GM19238 (cell line): ENCODE results near the gene MS4A18.
A peak's percentile ranks its signal among the peaks of the same experiment; 100 is the strongest.
"Not testable (repeated sequence)": the region's sequence is repeated elsewhere in the genome, so short reads cannot be mapped to it uniquely, and the experiment has no call there.

Source experiments
- DNase-seq: peaks from one replicate; pipeline ENCODE4 v3.0.0; 2011; ENCODE audit warnings: low spot score; ENCODE audit not compliant: insufficient read length

The MS4A18 gene

DNA sequence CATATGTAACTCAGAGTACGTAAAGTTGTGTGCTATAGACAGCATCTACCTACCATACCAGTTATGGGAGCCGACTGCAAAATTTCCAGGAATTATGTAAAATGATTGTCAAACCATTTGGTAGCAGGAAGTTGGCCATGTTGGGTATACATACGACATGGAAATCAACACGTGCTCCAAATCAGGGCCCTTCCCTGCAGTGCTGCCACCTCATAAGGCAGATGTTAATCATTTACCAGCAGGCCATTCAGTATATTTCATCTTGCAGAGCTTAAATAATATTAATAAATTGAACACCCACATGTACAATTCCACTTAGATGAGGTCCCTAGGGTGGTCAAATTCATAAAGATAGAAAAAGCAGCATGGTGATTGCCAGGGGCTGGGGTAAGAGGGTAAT is 9.8 kb downstream of the MS4A18 start:
- no peak for DNase-seq

DNA sequence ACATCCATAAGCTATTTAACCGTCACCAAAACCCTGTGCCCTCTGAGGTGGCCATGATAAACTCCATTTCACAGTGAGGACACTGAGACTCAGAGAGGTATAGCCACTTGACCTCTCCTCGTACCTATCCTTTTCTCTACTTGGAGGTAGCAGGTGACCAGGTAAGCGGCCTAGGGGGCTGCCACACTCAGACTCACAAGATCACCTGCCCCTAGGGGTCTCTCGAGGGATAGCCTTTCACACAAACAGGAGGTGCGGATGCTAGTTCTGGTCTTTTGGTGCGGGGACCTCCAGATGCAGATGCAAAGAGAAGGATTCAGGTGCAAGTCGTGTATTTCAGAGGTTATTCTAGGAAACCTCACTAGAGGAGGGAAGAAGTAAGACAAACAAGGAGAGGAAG is 14.6 kb downstream of the MS4A18 start:
- no peak for DNase-seq

DNA sequence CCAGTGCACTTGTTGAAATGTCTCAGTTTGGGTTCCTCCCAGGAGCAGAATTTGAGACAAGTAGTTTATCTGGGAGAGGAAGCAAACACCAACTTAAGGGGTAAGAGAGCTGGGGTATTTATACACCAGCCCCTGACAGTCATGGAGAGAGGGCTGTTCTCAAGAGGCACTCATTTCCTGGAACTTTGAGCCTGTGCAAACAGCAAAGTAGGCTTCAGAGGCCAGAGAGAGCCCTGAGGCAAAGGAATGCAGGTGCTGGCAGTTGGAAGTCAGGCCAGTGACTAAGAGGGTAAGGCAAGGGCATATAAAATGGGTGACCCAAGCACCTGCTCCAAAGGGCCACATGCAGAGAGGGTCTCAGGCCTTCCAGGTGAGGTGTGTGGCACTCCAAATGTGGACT is 16.1 kb downstream of the MS4A18 start:
- no peak for DNase-seq

DNA sequence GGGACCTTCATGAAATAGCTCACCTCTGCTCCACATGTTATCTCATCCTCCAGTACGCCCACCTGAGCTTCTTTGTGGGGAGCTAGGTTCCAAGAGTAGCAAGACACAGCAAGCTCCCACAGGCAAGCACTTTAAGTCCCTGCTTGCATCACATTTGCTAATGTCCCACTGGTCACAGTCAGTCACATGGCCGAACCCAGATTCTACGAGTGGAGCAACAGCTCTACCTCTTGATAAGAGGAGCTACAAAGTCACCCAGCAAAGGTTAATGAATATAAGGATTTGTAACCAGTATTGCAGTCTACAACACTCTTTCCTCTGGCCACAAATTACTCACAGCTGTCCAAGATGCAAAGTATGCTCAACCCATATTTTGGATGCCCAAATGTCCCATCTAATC is 16.9 kb downstream of the MS4A18 start:
- DNase-seq, result no peak

DNA sequence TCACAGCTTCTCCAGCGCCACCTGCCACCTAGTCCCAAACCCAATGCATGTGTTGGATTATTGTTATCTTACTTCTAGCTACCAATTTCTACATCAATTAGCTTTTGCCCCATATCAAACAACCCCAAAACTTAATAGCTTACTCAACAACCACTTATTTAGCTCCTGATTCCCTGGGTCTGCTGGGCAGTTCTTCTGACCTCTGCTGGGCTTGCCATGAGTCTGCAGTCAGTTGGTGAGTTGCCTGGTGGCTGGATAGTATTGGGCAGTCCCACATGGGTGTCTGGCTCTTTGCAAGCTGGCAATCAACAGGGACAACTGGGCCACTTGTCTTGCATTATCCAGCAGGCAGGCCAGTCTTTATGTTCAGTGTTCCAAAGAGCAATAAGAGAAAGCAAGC is 18.5 kb downstream of the MS4A18 start:
- no peak for DNase-seq

DNA sequence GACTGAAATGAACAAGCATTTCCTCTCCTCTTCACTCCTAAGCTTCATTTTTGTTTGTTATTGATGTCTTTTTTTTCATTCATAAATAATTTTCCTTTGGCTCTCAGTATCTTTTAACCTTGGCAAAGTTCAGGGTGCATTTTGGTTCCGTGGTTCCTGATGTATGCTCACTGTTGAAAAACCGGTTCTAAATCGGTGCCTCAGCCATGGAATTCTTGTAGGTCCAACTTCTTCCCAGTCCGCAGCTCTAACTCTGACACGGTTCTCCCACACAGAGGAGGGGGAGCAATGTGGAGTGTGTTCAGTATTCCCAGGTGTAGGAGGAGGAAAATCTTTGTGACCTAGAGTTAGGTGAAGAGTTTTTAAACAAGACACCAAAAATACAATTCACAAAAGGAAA is 19.6 kb downstream of the MS4A18 start:
- no peak for DNase-seq

DNA sequence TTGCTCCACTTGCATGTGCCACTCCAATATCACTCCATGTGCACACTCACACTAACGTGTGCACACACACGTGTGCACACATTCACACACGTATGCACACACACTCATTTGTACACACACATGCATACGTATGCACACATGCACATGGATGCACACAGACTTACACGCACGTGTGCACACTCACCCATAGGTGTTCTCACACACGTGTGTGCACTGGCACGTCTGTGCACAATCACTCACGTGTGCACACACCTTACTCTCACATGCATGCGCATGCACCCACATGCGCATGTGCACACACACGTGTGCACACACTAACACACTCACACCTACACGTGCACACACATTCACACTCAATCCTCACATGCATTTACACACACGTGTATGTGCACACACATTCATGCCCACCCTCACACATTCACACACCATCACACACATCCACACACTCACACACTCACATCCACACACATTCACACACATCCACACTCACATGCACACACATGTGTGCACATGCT is 22.9 kb downstream of the MS4A18 start:
- no peak for DNase-seq

DNA sequence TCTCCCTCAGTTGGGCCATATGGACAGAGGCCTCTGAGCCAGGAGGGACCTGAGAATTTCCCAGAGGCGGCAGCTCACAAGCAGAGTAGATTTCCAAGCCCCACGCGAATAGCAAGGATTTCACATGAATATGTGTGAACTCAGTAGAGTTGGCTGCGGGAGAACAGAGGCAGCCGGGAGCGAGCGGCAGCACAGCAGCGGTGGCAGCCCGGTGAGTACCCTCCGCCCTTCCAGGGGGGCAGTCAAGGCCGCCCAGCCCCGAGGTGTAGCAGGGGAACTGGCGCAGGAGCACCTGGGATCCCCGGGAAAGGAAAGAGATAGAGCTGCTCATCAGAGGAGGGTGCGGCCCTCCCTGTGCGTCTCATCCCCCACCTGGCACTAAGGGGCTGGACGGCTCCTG is 23.7 kb downstream of the MS4A18 start:
- no peak for DNase-seq

DNA sequence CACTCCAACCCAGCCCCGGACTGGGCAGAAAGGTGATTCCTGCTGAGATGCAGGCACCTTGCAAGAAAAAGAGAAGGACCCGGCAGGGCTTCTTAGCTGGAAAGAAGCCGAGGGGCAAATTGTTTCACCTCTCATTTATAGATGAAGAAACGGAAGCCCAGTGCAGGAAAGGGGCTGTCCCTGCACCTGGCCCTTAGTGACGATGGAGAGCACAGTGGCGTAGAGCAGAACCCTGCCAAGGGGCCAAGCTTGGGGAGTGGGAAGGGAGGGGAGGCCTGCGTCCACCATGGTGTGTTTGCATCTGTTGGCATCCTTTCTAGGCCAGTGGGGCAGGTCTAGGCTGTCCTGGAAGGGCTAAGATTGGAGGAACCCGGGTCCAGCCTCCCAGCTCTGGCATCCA is 24.3 kb downstream of the MS4A18 start:
- no peak for DNase-seq

DNA sequence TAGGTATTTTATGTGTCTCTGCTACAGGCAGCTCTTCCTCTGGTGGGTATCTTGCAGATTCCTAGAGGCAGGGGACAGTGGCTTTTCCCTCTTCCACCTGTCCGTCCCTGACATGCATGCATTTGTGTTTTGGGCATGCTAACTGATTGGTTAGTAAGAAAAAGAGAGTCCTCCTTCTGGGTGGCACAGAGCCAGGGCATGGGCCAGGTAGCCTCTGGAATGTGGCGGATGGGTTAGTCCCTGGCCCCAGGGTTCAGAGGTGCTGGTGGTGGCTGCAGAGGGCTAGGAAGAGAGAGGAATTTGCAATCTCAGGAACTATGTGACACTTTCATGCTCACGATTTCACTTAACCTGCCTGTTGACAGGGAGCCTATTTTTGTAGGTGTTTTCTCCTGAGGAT is 26.4 kb downstream of the MS4A18 start:
- no peak for DNase-seq

DNA sequence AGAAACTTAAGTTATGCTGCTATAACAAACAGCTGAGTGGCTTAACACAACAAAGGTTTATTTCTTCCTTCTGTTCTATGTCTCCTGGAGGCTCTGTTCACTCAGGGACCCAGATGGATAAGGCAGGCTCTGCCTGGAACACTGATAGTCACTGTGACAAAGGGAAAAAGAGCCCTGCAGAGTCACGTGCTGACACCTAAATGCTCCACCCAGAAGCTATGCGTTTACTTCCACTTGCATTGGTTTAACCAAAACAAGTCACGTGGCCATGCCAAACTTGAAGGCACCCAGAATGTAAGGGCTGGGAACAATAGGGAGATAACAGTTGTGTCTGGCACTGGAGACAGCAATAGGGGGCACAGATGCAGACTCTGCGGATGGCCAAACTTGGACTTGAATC is 28.8 kb downstream of the MS4A18 start:
- no peak for DNase-seq

DNA sequence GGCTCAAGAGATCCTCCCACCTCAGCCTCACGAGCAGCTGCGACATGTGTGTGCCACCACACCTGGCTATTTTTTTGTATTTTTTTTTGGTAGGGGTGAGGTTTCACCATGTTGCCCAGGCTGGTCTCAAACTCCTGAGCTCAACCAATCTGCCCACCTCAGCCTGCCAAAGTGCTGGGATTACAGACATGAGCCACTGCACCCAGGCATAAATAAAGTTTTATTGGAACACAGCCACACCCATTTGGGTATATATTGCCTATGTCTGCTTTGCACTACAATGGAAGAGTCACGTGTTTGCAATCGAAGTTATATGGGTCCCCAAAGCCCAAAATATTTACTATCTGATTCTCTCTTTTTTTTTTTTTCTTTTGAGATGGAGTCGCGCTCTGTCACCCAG is 30.4 kb downstream of the MS4A18 start:
- no peak for DNase-seq

DNA sequence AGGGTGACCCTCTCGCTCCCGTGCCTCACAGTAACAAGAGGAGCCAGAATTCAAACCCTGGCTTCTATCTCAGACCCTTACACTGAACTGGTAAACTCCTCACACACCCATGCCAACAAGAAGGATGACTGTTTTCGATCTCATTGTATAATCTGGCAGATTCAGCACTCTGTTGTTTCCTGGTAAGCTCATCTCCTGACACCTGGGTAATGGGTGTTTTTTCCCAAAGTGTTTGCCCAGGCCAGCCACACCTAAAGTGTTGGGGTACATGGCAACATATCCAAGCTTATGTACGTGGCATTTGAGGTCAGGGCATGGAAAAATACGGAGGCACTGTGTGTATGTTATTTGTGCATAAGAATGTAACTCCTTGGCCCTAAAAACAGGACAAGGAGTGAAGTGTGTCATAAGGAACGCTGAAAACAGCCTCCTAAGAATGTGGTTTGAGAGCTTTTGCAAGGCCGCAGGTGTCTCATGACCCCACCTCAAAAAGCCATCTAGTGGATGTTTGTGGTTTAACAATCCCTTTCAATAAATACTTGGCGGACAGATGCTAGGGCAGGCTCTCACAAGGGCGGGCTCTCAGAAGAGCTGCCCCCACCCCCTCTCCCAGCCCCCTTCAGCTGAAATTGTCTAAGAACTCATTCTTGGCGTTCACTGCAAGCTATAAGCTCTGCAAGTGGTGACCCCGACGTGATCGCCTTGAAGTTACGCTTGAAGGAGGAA is 31.9 kb downstream of the MS4A18 start, which contains the start of gene MS4A15:
TSS of gene MS4A15 (plus strand) at position 561 of the 726 bp plus-strand sequence. CDS start 6,867 bp downstream, outside the sequence.
- no peak for DNase-seq

DNA sequence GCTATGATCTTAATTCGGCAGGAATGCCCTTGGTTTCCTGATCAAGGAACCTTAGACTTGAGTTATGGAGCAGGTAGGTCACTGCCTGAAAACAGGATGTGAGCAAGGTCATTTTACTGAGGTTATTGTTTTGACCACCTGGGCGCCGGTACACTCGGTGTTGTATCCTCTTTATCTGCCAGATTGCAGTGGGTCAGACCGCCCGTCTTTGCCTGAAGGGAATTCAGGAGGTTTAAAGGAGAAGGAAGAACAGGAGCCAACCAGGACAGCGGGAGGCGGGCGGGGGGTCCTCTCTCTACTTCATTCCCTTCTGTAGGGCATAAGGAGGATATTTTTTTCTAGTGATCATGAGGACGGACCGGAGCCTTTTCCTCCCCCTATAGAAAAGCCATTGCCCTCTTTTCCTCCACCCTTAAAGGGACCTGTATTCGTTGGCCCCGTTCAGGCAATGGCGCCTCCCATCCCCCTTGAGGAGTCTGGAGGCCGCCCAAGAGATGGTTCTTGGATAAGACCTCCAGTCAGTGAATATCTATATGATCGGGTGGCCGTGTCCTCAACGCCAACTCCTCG is 32.8 kb downstream of the MS4A18 start:
- DNase-seq, result no peak

DNA sequence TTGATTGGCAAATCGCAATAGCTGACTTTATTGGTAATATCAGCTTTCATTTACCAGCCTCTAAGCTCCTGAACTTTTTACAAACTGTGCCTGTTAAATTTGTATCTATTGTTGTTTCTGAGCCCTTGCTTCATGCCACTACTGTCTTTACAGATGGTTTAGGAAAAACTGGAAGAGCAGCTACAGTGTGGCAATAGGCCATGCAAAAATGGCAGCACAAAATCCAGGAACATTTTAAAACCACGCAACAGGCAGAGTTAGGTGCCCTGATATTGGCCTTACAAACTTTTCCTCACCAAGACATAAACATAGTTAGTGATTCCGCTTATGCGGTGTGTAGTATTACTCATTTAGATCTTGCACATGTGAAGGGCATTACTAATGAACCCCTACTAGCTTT is 34.2 kb downstream of the MS4A18 start:
- not testable (repeated sequence) for DNase-seq

DNA sequence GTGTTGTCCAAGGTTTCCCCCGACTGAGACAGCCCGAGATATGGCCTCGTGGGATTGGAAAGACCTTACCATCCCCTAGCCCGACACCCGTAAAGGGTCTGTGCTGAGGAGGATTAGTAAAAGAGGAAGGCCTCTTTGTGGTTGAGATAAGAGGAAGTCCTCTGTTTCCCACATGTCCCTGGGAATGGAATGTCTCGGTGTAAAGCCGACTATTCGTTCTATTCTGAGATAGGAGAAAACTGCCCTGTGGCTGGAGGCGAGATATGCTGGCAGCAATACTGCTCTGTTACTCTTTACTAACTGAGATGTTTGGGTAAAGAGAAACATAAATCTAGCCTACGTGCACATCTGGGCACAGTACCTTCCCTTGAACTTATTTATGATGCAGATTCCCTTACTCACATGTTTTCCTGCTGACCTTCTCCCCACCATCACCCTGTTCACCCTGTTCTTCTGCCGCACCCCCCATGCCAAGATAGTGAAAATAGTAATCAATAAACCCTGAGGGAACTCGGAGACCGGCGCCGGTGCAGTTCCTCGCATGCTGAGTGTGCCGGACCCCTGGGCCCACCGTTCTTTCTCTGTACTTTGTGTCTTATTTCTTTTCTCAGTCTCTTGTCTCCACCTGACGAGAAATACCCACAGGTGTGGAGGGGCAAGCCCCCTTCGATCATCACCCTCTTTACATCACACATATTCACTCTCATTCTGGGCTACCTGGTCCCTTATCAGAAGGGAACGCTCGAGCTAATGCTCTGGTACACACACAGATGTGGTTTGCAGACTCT is 35.1 kb downstream of the MS4A18 start:
- not testable (repeated sequence) for DNase-seq

DNA sequence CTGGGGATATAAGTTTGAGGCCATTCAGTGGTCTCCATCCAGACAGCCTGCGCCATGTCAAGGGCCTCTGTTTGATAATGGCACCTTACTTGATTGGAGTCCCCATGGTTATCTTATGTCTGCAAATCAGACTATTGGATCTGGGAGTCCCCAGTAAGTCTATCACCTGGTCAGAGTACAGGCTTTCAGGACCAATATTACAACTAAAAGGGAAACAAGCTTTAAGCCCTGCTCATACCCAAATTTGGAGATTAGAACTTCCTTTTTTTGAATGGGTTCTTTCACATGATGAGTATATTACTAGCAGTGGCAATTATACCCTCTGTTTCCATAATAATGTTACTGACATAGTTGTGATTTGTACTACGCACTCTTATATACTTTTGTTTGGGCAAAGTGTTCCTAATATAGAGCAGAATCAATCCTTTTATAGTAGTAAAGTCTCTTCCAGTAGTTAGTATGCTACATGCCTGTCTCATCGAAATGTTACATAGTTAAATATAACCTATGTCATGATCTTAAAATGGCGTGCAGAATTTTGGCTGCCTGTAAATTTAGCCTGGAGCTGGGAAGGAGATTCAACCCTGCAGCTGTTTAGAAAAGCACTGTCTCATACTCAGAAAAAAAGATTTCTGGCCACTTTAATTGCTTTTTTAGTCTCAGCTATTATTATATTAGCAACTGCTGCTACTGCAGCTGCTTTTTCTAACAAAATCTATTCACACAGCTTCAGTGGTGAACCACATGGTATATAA is 37.1 kb downstream of the MS4A18 start:
- DNase-seq, result no peak

DNA sequence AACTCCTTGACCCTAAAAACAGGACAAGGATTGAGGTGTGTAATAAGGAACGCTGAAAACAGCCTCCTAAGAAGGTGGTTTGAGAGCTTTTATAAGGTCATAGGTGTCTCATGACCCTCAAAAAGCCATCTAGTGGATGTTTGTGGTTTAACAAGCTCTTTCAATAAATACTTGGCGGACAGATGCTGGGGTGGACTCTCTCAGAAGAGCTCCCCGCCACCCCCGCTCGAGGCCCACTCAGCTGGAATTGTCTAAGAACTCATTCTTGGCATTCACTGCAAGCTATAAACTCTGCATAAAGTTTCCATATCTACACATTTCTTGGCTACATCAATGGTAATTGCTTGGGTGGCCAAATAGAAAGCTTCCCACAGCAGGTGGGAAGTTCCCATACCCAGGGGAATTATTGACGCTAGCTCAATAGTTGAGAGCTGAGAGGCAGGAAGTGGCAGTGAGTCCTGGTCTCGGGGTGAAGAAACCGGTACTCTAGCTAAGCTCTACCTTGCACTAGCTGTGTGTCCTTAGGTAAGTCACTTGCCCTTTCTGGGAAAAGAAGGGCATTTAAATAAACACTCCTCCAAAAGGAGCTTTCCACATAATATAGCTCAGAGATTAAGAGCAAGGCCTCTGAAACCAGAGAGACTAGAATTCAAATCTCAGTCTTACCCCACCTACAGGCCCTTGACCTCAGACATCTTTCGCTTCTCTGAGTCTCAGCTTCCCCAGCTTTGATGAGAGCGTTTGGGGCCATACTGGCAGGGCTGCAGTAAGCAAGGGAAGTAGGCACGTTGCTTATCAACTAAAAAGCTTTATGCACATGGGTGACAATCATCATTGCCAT is 38.6 kb downstream of the MS4A18 start:
- peak; percentile 56 for DNase-seq

DNA sequence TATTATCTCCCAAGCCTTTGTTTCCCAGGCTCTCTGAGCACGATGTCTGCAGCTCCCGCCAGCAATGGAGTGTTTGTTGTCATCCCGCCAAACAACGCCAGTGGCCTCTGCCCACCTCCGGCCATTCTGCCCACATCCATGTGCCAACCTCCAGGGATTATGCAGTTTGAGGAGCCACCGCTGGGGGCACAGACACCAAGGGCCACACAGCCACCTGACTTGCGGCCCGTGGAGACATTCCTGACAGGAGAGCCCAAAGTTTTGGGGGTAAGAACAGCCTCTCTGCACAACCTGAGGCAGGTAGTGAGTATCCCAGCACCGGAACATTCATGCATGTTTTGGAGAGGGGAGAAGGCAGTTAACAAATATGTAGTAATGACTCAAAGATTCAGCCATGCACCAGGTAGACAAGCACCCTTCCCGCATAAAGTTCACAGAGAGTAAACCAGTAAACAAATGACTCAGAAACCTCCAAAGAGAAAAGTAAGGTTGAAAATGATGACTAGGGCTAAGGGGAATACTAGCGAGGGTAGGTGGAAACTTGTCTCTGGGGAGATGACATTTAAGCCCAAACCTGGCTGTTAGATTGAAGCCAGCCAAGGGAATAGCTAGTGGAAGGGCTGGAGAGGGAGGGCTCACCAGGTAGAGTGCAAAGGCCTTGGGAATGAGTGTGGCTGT is 39.3 kb downstream of the MS4A18 start:
- DNase-seq, result no peak

DNA sequence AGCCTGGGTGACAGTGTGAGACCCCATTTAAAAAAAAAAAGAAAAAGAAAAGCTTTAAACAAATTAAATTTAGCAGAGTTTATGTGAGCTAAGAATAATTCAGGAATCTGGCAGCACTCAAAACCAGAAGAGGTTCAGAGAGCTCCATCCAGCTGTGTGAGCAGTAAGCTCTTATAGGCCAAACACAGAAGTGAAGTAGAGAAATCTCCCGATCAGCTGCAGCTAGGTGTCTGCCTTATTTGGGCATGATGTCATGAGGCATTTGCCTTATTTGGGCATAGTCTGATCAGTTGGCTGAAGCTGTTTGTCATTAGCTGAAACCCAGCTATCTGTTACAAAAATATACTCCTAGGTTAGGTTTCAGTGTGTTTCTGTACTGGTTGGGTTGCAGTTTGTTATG is 40.4 kb downstream of the MS4A18 start:
- peak; percentile 45 for DNase-seq
